Neural cell (in vitro differentiated cells): ENCODE data around the gene PLA2G4B. TPM values are rescaled to one million over a fixed set of nuclear protein-coding genes. Genes with fewer than 3 reads are reported as not detected.

Experiments
- H2AFZ ChIP-seq: fragments of 200-600, 300-800 bp; sonication (generic), shearing (Covaris generic); 2 replicates; pipeline ENCODE4 v1.6.0; 2014; ENCODE audit warnings: low read depth, mild to moderate bottlenecking, antibody characterized with exemption, low read length, moderate library complexity
- H3F3A ChIP-seq: fragments of 200-600 bp; shearing (Covaris generic); 2 replicates; pipeline ENCODE4 v1.6.1; 2016; ENCODE audit warnings: mild to moderate bottlenecking, moderate library complexity, mixed read lengths, antibody characterized with exemption, low read length; ENCODE audit not compliant: insufficient read depth, poor library complexity, severe bottlenecking
- H3K27ac ChIP-seq: fragments of 200-600, 300-800 bp; sonication (generic), shearing (Covaris generic); 2 replicates; pipeline ENCODE4 v1.5.1; 2014; ENCODE audit warnings: mild to moderate bottlenecking, low read length, moderate library complexity
- H3K27me3 ChIP-seq: fragments of 300-800, 200-600 bp; sonication (generic), shearing (Covaris generic); 2 replicates; pipeline ENCODE4 v1.6.0; 2014; ENCODE audit warnings: mild to moderate bottlenecking, low read depth, low read length, moderate library complexity; ENCODE audit not compliant: insufficient read depth
- H3K36me3 ChIP-seq: fragments of 300-800, 200-600 bp; sonication (generic), shearing (Covaris generic); 2 replicates; pipeline ENCODE4 v1.5.1; 2014; ENCODE audit warnings: mild to moderate bottlenecking, antibody characterized with exemption, low read length, moderate library complexity; ENCODE audit not compliant: insufficient read depth
- H3K4me2 ChIP-seq: fragments of 300-800, 200-600 bp; sonication (generic), shearing (Covaris generic); 2 replicates; pipeline ENCODE4 v1.6.0; 2014; ENCODE audit warnings: mild to moderate bottlenecking, low read length
- H3K4me3 ChIP-seq: fragments of 300-800, 200-600 bp; sonication (generic), shearing (Covaris generic); 2 replicates; pipeline ENCODE4 v1.5.1; 2014; ENCODE audit warnings: mild to moderate bottlenecking, low read length, moderate library complexity
- H3K79me2 ChIP-seq: fragments of 200-600 bp; shearing (Covaris generic); replicated peaks from 2 replicates; pipeline ENCODE4 v1.6.0; 2014; ENCODE audit warnings: mild to moderate bottlenecking, low read length, moderate library complexity; ENCODE audit not compliant: insufficient read depth
- H3K9ac ChIP-seq: fragments of 300-800, 200-600 bp; sonication (generic), shearing (Covaris generic); 2 replicates; pipeline ENCODE4 v1.6.1; 2016; ENCODE audit warnings: mild to moderate bottlenecking, low read length, mixed read lengths
- H3K9me2 ChIP-seq: fragments of 200-600 bp; shearing (Covaris generic); 2 replicates; pipeline ENCODE4 v1.6.1; 2016; ENCODE audit warnings: mild to moderate bottlenecking, low read length, mixed read lengths; ENCODE audit not compliant: insufficient read depth
- H3K9me3 ChIP-seq: fragments of 200-600, 300-800 bp; sonication (generic), shearing (Covaris generic); 2 replicates; pipeline ENCODE4 v1.6.1; 2016; ENCODE audit warnings: mild to moderate bottlenecking, mixed run types, low read length, moderate library complexity, mixed read lengths
- H4K20me1 ChIP-seq: fragments of 200-600 bp; shearing (Covaris generic); 2 replicates; pipeline ENCODE4 v1.6.1; 2016; ENCODE audit warnings: mild to moderate bottlenecking, mixed run types; ENCODE audit not compliant: insufficient read depth
- CTCF ChIP-seq: fragments of 450-650 bp; IDR thresholded peaks from 2 replicates; pipeline ENCODE4 v1.5.1; 2014; ENCODE audit warnings: antibody characterized with exemption, mild to moderate bottlenecking, moderate library complexity; ENCODE audit not compliant: poor library complexity, severe bottlenecking
- EP300 ChIP-seq: fragments of 450-650 bp; conservative IDR thresholded peaks from 2 replicates; pipeline ENCODE4 v1.6.1; 2014; ENCODE audit warnings: antibody characterized with exemption, mild to moderate bottlenecking, moderate library complexity; ENCODE audit not compliant: poor library complexity, severe bottlenecking
- EZH2 ChIP-seq: fragments of 200-600, 300-800 bp; shearing (Covaris generic), sonication (generic); IDR thresholded peaks from 2 replicates; pipeline ENCODE4 v1.6.1; 2014; ENCODE audit warnings: antibody characterized with exemption, low read length, borderline replicate concordance, mild to moderate bottlenecking; ENCODE audit not compliant: insufficient read depth, poor library complexity, severe bottlenecking
- MXI1 ChIP-seq: fragments of 450-650 bp; conservative IDR thresholded peaks from 2 replicates; pipeline ENCODE4 v1.6.1; 2014; ENCODE audit warnings: antibody characterized with exemption, mild to moderate bottlenecking; ENCODE audit not compliant: poor library complexity, severe bottlenecking
- POLR2AphosphoS5 ChIP-seq: IDR thresholded peaks from 2 replicates; pipeline ENCODE4 v1.6.1; 2012
- RAD21 ChIP-seq: fragments of 450-650 bp; conservative IDR thresholded peaks from 2 replicates; pipeline ENCODE4 v1.6.1; 2014; ENCODE audit warnings: antibody characterized with exemption, mild to moderate bottlenecking, moderate library complexity
- REST ChIP-seq: IDR thresholded peaks from 2 replicates; pipeline ENCODE4 v1.6.1; 2012; ENCODE audit warnings: borderline replicate concordance
- SMC3 ChIP-seq: fragments of 450-650 bp; conservative IDR thresholded peaks from 2 replicates; pipeline ENCODE4 v1.6.1; 2014; ENCODE audit warnings: antibody characterized with exemption, mild to moderate bottlenecking, moderate library complexity; ENCODE audit not compliant: poor library complexity
- TAF1 ChIP-seq: IDR thresholded peaks from 2 replicates; pipeline ENCODE4 v1.6.1; 2012; ENCODE audit warnings: low read depth
- polyA plus RNA-seq: library from polyadenylated mRNA; depleted of rRNA; stranded (reverse); fragments of >200 nt; gene quantifications from 2 replicates; pipeline ENCODE4 v1.2.3, GENCODE V29; 2014

Gene PLA2G4B
- polyA plus RNA-seq, 1 donor from 2014 or later: 11.3 TPM

GRCh38 chr15:41857316-41857715, 18.7 kb downstream of the PLA2G4B start:
- no peak overlapping the region for H2AFZ ChIP-seq
- H3K4me3 ChIP-seq: no peak overlapping the region
- no peak overlapping the region for H3K27ac ChIP-seq
- no peaks in the 10 kb centered on the region for H3K9me3 ChIP-seq
- H3K4me2 ChIP-seq: no peak overlapping the region
- no peaks in the 10 kb centered on the region for H3K27me3 ChIP-seq
- H3K9ac ChIP-seq: no peak overlapping the region
- TF ChIP-seq REST: no peak
- no peak for TF ChIP-seq EP300
- no peak for TF ChIP-seq SMC3
- TF ChIP-seq POLR2AphosphoS5: no peak
- TF ChIP-seq CTCF: no peak
- TF ChIP-seq TAF1: no peak
- H3K79me2 ChIP-seq: no peaks in the 10 kb centered on the region
- H3F3A ChIP-seq: no peaks in the 10 kb centered on the region
- H3K9me2 ChIP-seq: no peaks in the 10 kb centered on the region
- H3K36me3 ChIP-seq: no peaks in the 10 kb centered on the region
- no peaks in the 10 kb centered on the region for H4K20me1 ChIP-seq

GRCh38 chr15:41858756-41859155, 20.1 kb downstream of the PLA2G4B start:
- Histone ChIP-seq H3K4me2 (no peak overlapping the region), H3K36me3 (no peaks in the 10 kb centered on the region), H3K9ac (no peak overlapping the region), H3K9me2 (no peaks in the 10 kb centered on the region), H3K4me3 (no peak overlapping the region), H3K79me2 (no peaks in the 10 kb centered on the region), H3F3A (no peaks in the 10 kb centered on the region), H2AFZ (no peak overlapping the region), H4K20me1 (no peaks in the 10 kb centered on the region), H3K27ac (no peak overlapping the region), H3K9me3 (no peaks in the 10 kb centered on the region), H3K27me3 (no peaks in the 10 kb centered on the region)
- TF ChIP-seq REST: no peak
- no peak for TF ChIP-seq RAD21
- TF ChIP-seq SMC3: no peak
- TF ChIP-seq MXI1: no peak
- TF ChIP-seq TAF1: no peak
- no peak for TF ChIP-seq POLR2AphosphoS5
- TF ChIP-seq EP300: no peak
- no peak for TF ChIP-seq CTCF
- no peak for TF ChIP-seq EZH2
